ENCODE results near the gene DPYSL4.

DNA sequence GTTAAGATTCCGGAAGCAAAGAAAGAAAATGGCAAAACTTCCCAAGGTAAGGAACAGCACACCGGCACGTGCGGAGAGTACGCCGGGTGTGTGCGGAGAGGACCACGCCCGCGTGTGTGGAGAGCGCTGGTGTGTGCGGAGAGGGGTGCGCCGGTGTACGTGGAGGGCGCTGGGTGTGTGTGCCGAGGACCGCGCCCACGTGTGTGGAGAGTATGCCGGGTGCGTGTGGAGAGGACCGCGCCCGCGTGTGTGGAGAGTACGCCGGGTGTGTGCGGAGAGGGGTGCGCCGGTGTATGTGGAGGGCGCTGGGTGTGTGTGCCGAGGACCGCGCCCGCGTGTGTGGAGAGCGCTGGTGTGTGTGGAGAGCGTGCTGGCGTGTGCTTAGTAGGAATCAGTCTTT lies 48.6 kb upstream of the DPYSL4 start:
- TF ChIP-seq, protein P1, sequence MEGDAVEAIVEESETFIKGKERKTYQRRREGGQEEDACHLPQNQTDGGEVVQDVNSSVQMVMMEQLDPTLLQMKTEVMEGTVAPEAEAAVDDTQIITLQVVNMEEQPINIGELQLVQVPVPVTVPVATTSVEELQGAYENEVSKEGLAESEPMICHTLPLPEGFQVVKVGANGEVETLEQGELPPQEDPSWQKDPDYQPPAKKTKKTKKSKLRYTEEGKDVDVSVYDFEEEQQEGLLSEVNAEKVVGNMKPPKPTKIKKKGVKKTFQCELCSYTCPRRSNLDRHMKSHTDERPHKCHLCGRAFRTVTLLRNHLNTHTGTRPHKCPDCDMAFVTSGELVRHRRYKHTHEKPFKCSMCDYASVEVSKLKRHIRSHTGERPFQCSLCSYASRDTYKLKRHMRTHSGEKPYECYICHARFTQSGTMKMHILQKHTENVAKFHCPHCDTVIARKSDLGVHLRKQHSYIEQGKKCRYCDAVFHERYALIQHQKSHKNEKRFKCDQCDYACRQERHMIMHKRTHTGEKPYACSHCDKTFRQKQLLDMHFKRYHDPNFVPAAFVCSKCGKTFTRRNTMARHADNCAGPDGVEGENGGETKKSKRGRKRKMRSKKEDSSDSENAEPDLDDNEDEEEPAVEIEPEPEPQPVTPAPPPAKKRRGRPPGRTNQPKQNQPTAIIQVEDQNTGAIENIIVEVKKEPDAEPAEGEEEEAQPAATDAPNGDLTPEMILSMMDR (IDR thresholded peaks at IDR 0.05), result no peak
- TF ChIP-seq POLR2A (IDR thresholded peaks at IDR 0.05), result no peak

Measured in right lobe of liver (tissue), 4 donors.